HG03103 (cell line): ENCODE results near the gene KIF21A.
"Not testable (repeated sequence)": the region's sequence is repeated elsewhere in the genome, so short reads cannot be mapped to it uniquely, and the experiment has no call there.

ENCODE experiments used
- ATAC-seq: cut with Tn5 transposase; IDR thresholded peaks from one replicate; pipeline ENCODE4 v1.9.1; 2021; ENCODE audit warnings: low read depth; ENCODE audit not compliant: unreplicated experiment

The KIF21A gene, protein sequence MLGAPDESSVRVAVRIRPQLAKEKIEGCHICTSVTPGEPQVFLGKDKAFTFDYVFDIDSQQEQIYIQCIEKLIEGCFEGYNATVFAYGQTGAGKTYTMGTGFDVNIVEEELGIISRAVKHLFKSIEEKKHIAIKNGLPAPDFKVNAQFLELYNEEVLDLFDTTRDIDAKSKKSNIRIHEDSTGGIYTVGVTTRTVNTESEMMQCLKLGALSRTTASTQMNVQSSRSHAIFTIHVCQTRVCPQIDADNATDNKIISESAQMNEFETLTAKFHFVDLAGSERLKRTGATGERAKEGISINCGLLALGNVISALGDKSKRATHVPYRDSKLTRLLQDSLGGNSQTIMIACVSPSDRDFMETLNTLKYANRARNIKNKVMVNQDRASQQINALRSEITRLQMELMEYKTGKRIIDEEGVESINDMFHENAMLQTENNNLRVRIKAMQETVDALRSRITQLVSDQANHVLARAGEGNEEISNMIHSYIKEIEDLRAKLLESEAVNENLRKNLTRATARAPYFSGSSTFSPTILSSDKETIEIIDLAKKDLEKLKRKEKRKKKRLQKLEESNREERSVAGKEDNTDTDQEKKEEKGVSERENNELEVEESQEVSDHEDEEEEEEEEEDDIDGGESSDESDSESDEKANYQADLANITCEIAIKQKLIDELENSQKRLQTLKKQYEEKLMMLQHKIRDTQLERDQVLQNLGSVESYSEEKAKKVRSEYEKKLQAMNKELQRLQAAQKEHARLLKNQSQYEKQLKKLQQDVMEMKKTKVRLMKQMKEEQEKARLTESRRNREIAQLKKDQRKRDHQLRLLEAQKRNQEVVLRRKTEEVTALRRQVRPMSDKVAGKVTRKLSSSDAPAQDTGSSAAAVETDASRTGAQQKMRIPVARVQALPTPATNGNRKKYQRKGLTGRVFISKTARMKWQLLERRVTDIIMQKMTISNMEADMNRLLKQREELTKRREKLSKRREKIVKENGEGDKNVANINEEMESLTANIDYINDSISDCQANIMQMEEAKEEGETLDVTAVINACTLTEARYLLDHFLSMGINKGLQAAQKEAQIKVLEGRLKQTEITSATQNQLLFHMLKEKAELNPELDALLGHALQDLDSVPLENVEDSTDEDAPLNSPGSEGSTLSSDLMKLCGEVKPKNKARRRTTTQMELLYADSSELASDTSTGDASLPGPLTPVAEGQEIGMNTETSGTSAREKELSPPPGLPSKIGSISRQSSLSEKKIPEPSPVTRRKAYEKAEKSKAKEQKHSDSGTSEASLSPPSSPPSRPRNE (N-terminal part only)

DNA sequence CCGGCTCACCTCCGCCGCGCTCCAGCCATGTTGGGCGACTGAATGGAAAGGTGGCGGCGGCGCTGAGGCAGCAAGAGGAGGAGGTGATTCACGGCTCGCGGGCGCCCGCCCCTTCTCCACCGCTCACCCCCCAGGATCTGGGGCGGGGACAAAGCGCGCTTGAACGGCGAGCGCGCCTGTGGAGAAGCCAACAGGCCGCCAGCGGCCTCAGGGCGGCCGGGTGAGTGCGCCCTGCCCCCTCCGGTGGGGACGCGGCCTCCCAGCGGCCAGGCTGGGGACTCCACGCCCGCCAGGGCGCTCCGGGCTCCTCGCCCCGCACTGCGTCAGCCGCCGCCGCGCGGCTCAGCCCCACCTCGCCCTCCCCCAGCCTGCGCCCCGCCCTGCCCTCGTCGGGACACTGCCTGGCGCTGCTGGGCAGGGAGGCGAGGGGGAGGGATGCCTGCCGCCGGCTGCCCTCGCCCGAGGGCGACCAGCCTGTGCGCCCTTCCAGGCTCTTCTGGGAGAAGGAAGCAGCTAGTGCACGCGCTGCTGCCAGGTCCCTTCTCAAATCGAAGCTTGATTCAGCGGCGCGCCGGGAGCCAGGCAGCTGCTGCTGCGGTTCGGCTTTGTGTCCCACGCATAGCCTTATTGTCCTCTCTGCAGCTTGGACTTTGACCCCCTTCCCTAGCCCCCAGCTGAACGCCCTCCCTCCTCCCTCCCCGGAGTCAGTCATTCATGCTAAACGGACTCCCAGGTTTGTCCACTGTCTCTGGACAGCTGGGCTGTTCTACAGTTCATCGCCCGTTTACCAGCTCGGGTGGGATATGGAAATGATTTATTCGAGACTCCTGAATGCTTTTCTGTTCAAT lies at the start of gene KIF21A:
Gene KIF21A, minus strand, starts transcription at position 40 of the 848 bp plus-strand sequence. CDS start 150 bp downstream, outside the sequence.
- peak; percentile 91 for ATAC-seq

DNA sequence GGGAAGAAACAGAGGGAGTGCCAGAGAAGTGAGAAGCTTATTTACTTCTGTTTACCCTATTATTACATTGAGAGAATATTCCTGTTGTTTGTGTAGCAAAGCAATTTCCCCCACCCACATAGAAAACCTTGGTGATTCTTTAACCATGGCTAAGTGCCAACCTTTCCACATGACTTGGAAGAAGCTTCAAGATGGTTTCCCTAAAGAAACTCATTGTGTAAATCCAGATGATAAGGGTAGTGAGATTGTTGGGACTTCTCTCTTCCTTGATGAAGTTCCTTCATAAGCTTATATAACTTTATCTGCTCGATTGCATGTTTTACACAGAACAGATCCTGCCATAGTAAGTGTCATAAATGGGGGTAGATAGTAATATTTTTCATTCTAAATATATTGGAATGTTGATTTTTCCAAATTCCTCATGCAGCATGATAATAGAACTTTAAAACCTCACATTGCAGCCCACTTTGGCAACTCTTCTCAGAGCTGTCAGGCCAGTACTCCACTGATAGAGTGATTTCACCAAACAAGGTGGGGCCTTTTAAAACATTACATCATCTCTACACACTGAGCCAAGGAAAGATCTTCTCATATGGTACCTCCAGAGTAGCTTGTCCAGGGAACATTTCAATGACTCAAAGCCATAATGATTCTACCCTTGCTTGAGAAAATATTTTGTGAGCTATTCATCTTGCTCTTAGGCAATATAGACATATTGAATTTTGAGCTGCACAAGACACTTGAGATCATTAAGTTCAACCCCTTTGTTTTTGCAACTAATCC lies 47.8 kb upstream of the KIF21A start:
- no peak for ATAC-seq

DNA sequence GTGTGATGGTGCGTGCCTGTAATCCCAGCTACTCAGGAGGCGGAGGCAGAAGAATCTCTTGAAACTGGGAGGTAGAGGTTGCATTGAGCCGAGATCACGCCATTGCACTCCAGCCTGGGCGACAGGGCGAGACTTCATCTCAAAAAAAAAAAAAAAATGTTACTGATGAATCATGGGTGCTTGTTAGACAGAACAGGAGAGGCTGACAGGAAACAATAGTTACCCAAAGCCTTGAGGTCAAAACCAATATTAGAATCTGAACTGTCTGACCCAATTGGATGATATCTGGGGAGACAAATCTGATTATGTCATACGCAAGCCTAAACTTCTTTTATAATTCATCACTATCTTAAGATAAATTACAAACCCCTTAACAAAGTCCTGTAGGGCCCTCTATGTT lies 40.7 kb upstream of the KIF21A start:
- ATAC-seq: no peak

DNA sequence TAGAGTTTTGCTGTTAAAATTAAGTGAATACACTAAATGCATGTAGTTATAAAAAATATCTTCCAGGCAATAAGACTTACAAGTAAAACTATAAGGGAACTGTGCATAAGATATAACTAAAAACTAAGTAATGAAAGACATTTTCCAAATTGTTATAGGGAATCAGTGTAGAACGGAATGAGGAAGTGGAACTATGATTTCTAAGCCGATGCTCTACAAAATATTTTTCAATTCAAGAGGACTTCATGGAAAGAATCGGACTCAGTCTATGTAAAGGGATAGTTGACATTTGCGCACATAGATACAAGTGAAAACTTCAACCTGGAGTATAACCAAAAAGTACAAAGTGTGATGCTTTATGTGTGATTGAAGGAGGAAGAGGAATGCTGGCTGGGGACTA lies 40.1 kb upstream of the KIF21A start:
- no peak for ATAC-seq

DNA sequence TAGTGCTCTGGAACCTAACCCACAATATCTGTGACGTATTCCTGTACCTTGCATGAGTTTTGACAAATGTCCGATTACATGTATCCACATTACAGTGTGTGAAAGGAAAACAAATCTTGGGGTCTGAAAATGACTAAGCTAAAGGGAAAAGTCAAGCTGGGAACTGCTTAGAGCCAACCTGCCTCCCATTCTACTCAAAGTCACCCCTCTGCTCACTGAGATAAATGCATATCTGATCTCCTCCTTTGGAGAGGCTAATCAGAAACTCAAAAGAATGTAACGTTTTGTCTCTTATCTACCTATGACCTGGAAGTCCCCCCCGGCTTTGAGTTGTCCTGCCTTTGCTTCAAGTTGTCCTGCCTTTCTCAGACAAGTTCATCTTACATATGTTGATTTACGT lies 34.0 kb upstream of the KIF21A start:
- ATAC-seq: no peak

DNA sequence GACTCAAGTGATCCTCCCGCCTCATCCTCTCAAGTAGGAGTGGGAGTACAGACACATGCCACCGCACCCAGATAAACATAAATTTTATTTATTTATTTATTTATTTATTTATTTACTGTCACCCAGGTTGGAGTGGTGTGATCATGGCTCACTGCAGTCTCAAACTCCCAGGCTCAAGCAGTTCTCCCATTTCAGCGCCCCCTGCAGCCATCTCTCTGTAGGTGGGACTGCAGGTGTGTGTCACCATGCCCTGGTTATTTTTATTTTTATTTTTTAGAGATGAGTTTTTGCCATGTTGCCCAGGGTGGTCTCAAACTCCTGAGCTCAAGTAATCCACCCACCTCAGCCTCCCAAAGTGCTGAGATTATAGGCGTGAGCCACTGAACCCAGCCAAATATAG lies 33.2 kb upstream of the KIF21A start:
- ATAC-seq: no peak

DNA sequence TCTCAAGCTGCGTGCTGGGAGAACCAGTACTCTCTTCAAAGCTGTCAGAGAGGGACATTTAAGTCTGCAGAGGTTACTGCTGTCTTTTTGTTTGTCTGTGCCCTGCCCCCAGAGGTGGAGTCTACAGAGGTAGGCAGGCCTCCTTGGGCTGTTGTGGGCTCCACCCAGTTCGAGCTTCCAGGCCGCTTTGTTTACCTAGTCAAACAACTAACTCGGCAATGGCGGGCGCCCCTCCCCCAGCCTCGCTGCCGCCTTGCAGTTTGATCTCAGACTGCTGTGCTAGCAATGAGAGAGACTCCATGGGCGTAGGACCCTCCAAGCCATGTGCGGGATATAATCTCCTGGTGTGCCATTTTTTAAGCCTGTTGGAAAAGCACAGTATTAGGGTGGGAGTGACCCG lies 32.2 kb upstream of the KIF21A start:
- ATAC-seq: not testable (repeated sequence)

DNA sequence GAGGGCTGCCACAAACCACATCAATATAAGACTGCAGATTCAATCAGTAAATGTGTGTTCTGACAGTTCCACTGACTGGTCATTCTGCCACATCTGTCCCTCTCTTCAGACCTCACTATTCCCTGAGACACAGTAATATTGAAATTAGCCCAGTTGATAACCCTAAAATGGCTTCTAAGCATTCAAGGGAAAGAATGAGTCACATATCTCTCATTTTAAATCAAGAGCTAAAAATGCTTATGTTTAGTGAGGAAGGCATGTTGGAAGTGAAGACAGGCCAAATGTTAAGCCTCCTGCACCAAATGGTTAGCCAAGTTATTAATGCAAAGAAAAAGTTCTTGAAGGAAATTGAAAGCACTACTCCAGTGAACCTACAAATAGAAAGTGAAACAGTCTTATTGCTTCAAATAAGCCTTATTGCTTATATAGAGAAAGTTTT lies 24.5 kb upstream of the KIF21A start:
- peak; percentile 76 for ATAC-seq

DNA sequence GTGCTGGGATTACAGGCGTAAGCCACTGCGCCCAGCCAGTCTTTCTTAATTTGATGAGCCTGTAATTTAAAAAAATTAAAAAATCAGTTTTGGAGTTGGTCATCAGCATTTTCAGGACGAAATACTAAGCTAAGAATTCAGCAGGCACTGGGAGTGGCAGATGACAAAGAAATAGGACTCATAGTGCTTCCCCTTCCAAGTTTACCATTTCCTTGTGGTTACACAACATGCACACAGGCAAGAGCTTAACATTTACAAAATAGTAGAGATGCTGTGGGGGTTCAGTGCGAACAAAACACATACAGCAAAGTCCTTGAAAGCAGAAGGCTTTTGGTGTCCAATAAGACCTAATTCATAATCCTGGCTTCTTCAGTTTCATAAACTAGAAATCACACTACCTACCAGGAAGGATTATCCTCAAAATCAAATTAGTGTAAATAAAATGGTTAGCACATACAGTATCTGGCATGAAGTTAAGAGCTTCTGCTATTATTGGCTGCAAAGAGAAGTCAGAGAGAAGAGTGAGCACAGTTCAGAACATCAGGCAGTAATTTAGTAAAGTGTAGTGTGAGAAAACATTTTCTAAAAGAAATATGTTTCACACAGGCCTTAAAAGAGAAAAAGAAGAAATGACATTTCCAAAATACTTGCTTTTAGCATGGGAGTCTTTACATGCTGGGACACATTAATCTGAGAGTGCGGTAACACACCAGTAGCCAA lies 22.2 kb upstream of the KIF21A start:
- no peak for ATAC-seq

DNA sequence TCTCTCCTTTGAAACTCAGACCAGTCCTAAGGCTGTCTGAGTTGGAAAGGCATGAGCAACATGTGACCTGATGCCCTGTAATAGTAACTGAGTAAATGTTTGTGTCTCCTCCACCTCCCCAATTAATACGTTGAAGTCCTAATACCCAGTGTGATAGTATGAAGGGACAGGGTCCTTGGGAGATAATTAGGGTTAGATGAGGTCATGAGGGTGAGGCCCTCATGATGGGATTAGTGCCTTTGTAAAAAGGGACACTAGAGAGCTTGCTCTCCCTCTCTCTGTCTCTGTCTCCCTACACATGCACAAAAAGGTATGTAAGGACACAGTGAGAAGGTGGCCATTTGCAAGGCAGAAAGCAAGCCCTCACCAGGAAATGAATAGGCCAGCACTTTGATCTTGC lies 18.1 kb upstream of the KIF21A start:
- no peak for ATAC-seq

DNA sequence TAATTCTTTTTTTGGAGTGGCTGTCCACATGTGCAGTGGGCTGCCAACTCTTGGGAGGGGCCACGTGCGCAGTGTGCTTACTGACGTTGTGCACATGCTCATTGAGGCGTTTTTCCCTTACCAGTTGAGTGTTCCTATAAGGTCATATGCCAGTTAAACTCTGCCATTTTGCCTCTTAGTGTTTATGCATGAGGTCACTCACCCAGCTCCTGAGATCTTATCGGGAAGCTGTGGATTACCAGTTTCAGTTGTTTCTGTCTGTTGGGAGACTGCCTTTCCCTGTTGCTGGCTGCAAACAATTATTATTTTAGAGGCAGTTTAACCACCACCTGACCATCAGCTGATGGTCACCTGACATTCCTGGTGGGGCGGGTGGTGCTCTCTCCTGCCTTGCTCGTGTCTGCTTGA lies 16.1 kb upstream of the KIF21A start:
- no peak for ATAC-seq

DNA sequence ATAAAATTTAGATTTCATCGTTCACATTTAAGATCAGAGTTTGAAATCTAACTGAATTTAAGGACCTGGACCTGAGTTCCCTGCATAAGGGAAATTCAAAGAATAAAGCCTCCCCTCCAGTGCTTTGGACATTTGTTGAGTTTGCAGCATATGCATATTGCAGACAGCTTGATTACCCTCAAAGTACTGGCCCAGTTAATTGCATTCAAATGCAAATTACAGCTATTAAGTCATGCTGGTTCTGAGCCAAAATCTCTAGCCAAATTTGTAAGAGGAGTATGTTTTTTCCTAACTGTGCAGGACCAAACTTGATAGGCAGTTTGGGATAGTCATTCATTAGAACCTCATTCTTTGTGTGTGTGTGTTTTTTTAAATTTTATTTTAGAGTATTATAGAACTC lies 9.1 kb upstream of the KIF21A start:
- ATAC-seq: no peak

DNA sequence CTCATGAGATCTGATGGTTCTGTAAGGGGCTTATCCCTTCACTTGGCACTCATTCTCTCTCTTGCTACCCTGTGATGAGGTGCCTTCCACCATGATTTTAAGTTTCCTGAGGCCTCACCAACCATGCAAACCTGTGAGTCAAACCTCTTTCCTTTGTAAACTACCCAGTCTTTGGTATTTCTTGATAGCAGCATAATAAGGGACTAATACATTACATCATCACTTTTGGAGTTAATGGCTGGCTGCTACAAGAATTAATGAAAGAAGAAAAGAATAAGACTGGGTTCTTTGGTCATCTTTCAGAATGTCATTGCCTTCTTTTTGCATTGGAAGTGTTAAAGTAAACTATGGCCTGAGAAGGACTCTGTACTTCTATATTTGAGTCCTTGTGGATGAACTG lies 5.1 kb upstream of the KIF21A start:
- ATAC-seq: no peak

DNA sequence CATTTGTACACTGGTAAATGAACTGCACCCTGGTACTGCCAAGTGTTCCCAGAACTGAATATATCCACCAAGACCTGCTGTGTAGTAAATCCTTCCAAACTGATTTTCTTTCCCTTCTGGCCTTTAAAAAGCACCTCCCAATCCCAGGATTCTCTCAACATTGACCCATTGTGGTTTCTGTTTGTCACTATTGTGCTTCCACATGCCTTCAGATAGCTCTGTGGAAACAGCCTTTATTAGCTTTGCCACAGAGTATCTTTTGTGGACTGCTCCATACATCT lies 949 bp upstream of the KIF21A start:
- no peak for ATAC-seq

DNA sequence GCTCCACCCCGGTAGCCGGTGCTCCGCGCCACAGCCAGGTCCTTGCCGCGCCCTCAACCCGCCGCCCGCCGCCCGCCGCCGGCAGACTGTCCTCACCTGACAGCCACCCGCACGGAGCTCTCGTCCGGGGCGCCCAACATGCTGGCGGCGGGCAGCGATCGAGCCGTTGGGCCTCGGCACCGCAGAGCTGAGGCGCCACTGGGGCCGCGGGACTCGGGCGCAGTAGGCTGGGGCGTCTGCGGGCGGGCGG lies 164 bp downstream of the KIF21A start:
- ATAC-seq: peak; percentile 31

DNA sequence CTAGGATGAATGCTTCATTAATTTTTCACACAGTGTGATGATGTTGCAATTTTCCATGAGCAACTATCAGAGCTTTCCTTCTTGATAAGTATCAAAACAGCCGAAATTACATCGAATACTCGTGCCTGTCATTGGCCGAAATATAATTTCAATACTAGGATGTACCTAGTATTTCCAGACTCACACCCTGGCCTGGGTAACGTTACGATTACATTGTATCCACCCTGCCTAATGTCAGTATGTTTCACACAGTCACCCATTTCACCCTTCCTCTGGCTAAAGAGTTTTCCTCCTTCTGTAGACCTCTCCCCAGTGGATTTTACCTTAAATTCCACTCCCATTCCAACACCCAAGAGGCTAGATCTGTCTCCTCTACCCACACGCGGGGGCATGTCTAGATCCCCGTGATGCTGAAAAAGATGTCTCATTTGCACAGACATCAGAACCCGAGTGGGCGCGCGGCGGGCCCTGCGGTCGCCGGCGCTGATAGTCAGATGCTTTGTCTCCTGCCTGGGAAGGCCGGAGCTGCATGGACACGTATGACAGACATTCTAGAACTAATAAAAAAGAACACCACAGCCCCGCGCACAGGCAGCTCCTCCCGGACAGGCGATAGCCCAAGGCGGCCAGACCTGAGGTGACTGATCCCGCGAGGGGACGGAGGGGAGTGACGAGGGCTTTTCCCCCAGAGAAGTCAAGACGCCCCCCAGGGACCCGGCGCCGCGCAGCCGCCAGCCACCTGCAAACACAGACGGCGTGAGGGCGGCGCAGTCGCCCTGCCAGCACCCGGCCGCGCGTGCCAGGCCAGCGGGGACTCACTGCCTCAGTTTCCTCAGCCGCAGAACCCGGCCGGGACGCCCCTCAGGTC lies 723 bp downstream of the KIF21A start:
- ATAC-seq: peak; percentile 10

DNA sequence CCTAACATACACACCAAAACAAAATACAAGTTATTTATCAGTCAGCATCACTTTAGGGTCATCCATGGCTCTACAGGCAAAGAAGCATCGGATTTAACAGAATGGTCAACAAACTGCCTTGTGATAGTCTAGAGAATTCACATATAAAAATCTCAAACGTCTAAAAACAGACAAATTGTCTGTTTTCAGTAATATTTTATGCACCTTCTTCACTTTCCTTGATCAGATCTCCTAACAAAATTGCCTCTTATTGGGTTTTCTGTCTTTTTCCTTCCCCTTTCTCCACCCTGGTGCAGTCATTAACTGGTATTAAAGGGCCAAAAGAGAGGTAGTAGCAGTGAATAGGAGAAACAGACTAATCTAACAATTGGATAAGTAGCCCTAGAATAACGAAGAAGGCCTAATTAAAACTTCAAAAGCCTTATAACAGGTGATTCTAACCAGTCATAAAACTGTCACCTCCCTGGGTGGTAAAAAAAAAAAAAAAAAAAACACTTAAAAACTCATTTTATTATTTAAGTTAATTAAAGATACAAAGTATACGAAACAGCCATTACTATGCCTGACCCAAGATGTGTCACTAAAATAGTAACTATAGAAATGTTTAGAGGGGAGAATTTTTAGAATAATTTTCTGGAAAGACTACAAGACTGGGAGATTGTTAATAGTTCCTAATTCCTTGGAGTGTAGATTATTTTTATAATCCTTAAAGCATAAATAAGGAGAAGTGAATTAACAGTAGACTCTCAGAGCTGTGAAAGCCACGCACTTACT lies 1.5 kb downstream of the KIF21A start:
- ATAC-seq: no peak
